Right cardiac atrium (tissue), 5 donors: ENCODE results near the gene TMEM45A. TPM values are rescaled to one million over a fixed set of nuclear protein-coding genes. Genes with fewer than 3 reads are reported as not detected.

Experiments
- ATAC-seq, 2 donors: fragments of 200-7000 bp; cut with Tn5 transposase; one replicate each; pipeline versions ENCODE4 v1.8.0 to v1.9.1; 2020; ENCODE audit warnings: moderate library complexity in 2 of 2, mild to moderate bottlenecking in 1 of 2
- DNase-seq, 3 donors: peaks; one replicate each; pipeline ENCODE4 v3.0.0-alpha.2; 2020
- H3K27ac ChIP-seq: one replicate; pipeline ENCODE4 v1.5.1; 2013; ENCODE audit warnings: mild to moderate bottlenecking, low read length, control low read depth, moderate library complexity
- H3K27me3 ChIP-seq: one replicate; pipeline ENCODE4 v1.6.1; 2013; ENCODE audit not compliant: control insufficient read depth, insufficient read depth
- H3K4me1 ChIP-seq: one replicate; pipeline ENCODE4 v1.6.1; 2013; ENCODE audit warnings: low read length; ENCODE audit not compliant: control insufficient read depth, insufficient read depth
- H3K4me3 ChIP-seq: one replicate; pipeline ENCODE4 v1.5.1; 2013; ENCODE audit warnings: low read length, control low read depth
- H3K9me3 ChIP-seq: one replicate; pipeline ENCODE4 v1.6.1; 2013; ENCODE audit warnings: low read length; ENCODE audit not compliant: control insufficient read depth
- WGBS: extraction: QIAGEN DNeasy Blood & Tissue Kit; methylation state at CpG from one replicate; pipeline ENCODE4 v1.1.7; 2013; 5-methylcytosine and 5-hydroxymethylcytosine counted together
- intact Hi-C, 4 donors: fragments of 100-400 bp; cut with DNase I; formaldehyde crosslinking; loops; one replicate each; pipeline versions ENCODE4 v1.11.0 to v1.14.0; 2022 to 2023
- polyA plus RNA-seq: library from polyadenylated mRNA; stranded (reverse); fragments of 200-250 nt; gene quantifications from one replicate; pipeline ENCODE4 v1.2.3, GENCODE V29; 2013
- total RNA-seq, 4 donors: library from RNA; stranded (reverse); fragmentation: NEBNext Ultra II Directional; extraction: Animal tissue kit (Norgen Biotek cat#: 25700); gene quantifications; one replicate each; pipeline ENCODE4 v1.2.1, GENCODE V29; 2021
- donor health status: healthy with polysubstance abuse.
- donor health status: DM: no; HTN: yes; CAD: no.
- donor health status: DM: no; HTN: no; CAD: no.
- donor health status: DM: no; HTN: yes; CAD: no; lungs with severe emphysema.
- donor health status: DM: yes; HTN: yes; CAD: no.

TMEM45A gene
- total and polyA plus RNA-seq, 5 donors: 7.6 to 21.0 (median 13.2) TPM

DNA sequence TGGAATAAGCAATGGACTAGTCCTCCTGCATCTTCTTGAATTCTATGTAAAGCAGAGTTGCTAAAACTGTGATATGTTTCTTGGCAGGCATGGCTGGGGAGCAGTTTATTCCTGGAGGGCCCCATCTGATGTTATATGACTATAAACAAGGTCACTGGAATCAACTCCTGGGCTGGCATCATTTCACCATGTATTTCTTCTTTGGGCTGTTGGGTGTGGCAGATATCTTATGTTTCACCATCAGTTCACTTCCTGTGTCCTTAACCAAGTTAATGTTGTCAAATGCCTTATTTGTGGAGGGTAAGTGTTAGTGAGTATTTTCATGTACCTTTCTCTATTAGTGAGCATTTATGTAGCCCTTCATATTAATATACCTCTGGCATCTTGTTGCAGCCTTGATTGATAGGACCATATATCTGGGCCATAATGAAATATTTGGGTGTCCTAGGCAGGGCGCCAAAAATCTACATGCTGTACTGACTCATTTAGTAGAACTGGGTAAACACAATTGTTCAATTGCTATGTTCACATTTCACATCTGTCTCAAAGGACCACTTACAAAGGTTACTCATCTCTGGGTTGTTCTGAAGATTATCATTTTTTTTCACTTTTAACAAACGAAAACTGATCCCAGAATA is 64.4 kb downstream of the TMEM45A start:
- intact Hi-C loops: no loop called here
- WGBS: 75% methylated on average over 2 of the region's 2 CpGs
- Histone ChIP-seq H3K27me3 (no peaks in the 10 kb centered on the region), H3K9me3 (no peaks in the 10 kb centered on the region), H3K27ac (no peak overlapping the region), H3K4me3 (no peak overlapping the region), H3K4me1 (no peaks in the 10 kb centered on the region)
- ATAC-seq: no peak
- DNase-seq: no peak

DNA sequence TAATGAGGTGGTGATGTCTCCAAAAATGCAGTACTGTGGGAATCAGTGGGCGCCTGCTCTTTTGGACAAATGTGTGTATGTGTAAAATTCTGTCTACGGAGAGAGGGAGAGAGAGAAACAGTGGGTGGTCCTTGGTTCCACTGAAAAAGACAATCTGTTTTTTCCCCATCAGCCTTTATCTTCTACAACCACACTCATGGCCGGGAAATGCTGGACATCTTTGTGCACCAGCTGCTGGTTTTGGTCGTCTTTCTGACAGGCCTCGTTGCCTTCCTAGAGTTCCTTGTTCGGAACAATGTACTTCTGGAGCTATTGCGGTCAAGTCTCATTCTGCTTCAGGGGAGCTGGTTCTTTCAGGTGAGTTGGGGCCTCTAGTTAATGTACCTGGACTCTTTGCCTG is 65.8 kb downstream of the TMEM45A start:
- no peak overlapping the region for H3K4me3 ChIP-seq
- no peak for DNase-seq
- H3K27me3 ChIP-seq: no peaks in the 10 kb centered on the region
- no peak overlapping the region for H3K27ac ChIP-seq
- H3K4me1 ChIP-seq: no peaks in the 10 kb centered on the region
- no peak for ATAC-seq
- intact Hi-C loops: no loop called here
- no peaks in the 10 kb centered on the region for H3K9me3 ChIP-seq
- 83% methylated on average over 7 of the region's 7 CpGs for WGBS

DNA sequence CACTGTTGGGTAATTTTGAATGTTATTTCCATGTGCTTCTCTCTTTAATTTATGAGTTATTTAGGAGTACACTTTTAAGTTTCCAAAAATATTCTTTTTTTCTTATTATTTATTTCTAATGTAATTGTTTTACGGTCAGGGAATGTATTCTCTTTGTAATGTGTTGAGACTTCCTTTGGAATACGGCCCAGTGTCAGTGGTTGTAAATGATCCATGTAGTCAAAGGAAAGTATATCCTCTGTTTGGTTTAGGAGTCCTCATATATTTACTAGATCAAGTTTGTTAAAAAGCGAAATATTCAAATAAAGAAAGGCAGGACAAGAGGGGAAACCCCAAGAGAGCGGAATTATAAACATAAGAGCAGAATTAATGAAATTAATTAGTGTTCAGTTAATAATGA is 68.0 kb downstream of the TMEM45A start:
- DNase-seq: no peak
- intact Hi-C loops: no loop called here
- ATAC-seq: no peak

DNA sequence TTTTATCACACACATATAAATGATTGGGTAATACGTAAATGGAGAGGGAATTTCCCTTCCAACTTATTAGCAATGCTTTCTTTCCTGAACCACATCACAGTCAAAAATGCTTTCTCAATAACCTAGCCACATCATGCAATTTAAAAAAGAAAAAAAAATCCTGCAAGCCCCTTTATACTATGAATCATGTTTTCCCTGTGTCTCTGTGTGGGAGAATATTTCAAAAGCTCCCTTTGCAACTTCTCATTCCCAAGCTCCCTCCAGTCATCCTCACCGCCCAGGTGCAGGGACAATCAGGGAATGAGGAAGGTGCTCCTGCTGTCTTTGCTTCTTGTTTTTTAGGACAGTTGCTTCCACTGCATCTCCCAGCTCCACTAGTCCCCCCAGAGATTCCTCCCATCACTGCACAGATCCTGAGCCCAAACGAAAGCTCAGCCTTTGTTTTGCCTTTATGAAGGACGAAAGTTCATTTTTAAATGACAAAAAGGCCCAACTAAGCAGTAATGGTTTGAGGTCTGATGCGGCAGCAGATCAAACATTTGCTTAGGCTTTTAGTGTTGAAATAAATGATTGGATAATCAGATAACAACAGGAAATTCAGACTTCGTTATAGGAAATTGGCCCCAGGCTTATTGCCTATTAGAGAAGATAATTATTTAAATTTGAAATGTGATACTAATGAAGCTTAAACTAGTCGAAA is 69.2 kb downstream of the TMEM45A start:
- Histone ChIP-seq H3K27me3 (no peaks in the 10 kb centered on the region), H3K9me3 (no peaks in the 10 kb centered on the region), H3K27ac (no peak overlapping the region), H3K4me3 (no peak overlapping the region), H3K4me1 (no peaks in the 10 kb centered on the region)
- ATAC-seq (no peak), DNase-seq (no peak)
- 78% methylated on average over 7 of the region's 7 CpGs for WGBS
- intact Hi-C loops: no loop called here

More for the DNA sequence above, 68.0 kb downstream of the TMEM45A start:
- H3K27me3 ChIP-seq: no peaks in the 10 kb centered on the region
- no peaks in the 10 kb centered on the region for H3K4me1 ChIP-seq
- 80% methylated on average over 4 of the region's 4 CpGs for WGBS
- no peaks in the 10 kb centered on the region for H3K9me3 ChIP-seq
- no peak overlapping the region for H3K4me3 ChIP-seq
- H3K27ac ChIP-seq: no peak overlapping the region

DNA sequence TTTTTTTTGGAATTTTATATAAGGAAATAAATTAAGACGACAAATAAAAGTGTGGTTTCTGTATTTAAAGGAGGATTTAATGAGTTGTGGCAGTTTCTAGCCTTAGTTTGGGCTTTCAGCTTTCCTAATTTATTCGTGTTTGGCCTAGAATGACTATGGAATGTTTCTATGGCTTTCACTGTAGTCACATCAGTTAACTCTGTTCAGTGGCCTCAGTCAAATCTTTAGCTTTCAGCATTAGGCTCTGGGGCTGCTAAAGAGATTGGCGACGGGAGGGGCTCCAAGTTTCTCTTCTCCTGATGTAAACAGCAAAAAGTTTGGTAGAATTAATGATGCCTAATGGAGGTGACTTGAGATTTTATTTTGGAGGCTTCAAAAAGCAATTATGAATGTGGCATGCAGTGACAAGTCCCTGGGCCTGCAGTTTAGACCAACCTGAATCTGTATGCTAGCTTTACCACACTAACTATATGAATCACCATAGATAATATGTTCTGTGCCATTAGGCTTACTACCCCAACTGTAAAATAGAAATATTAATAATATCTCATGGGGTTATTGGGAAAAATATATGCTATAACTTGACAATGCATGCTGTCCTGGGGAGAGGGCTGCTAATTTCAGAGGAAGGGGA is 69.9 kb downstream of the TMEM45A start:
- WGBS: 89% methylated on average over 4 of the region's 4 CpGs
- no peaks in the 10 kb centered on the region for H3K9me3 ChIP-seq
- DNase-seq (no peak), ATAC-seq (no peak)
- H3K4me1 ChIP-seq: no peaks in the 10 kb centered on the region
- H3K27me3 ChIP-seq: no peaks in the 10 kb centered on the region
- no peak overlapping the region for H3K27ac ChIP-seq
- intact Hi-C loops: no loop called here
- H3K4me3 ChIP-seq: no peak overlapping the region

DNA sequence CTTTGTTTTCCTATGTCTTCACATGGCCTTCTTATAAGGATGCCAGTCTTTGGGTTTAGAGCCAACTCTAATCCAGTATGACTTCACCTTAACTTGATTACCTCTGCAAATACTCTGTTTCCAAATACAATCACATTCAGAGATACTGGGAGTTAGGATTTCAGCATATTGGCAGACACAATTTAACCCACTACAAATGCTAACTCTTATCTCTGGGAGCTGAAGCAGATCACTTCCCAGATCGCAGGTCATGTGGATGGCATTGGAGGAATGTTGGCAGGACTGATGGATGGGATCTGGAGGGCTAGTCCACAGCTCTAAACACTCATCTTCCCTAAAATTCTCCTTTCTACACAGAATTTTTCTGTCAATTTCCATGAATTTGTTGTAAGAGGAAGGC is 70.8 kb downstream of the TMEM45A start:
- H3K27ac ChIP-seq: no peak overlapping the region
- intact Hi-C loops: no loop called here
- H3K27me3 ChIP-seq: no peaks in the 10 kb centered on the region
- H3K4me3 ChIP-seq: no peak overlapping the region
- H3K9me3 ChIP-seq: no peaks in the 10 kb centered on the region
- H3K4me1 ChIP-seq: no peaks in the 10 kb centered on the region
- WGBS: 46% methylated on average over 1 of the region's 1 CpG
- ATAC-seq (no peak), DNase-seq (no peak)

DNA sequence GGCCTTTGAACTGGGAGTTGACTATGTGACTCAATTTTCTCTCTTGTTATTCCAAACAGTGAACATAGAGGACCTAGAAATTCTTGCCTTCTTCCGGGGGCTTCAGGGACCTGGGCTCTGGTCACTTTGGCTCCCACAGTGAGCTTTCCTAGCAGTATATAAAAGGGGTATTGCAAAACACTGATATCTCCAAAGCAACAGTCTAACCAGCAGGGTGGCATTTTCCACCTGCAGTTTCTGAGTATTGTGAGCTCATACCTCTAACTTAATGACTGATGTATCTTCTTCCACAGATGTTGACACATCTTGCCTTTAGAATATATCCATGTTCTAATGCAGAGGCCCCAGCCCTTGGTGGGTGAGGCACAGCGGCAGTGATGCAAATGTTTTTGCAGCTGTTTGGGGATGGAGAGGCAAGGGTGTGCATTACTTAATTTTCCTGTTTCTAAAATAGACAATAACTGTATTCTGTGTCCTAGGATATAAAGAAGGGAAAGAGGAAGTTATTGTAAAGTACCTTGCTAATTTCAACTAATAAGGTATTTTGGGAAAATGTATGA is 71.3 kb downstream of the TMEM45A start:
- H3K27ac ChIP-seq: no peak overlapping the region
- WGBS: 76% methylated on average over 2 of the region's 2 CpGs
- DNase-seq (no peak), ATAC-seq (no peak)
- H3K9me3 ChIP-seq: no peaks in the 10 kb centered on the region
- H3K4me1 ChIP-seq: no peaks in the 10 kb centered on the region
- H3K4me3 ChIP-seq: no peak overlapping the region
- intact Hi-C loops: no loop called here
- H3K27me3 ChIP-seq: no peaks in the 10 kb centered on the region

DNA sequence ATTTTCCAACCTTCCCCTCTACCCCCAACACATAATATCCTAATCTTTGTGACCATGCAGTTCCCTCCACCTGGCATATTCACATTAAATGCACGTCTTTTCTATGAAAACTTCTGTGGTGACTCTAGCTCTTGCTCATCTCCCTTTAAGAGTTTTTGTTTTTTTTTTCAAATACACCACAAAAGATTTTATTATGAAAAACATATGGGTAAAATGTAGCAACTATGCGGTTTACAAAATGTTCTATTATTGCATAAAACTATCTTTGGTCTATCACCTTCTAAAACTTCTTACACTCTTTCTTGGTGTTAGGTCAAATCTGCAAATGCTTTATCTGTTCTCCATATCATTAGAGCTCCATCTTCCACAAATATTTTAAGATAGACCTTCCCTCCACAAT is 78.4 kb downstream of the TMEM45A start:
- Histone ChIP-seq H3K4me1 (no peaks in the 10 kb centered on the region), H3K9me3 (no peaks in the 10 kb centered on the region), H3K27me3 (no peaks in the 10 kb centered on the region), H3K27ac (no peak overlapping the region), H3K4me3 (no peak overlapping the region)
- DNase-seq: no peak
- ATAC-seq: no peak
- intact Hi-C loops: no loop called here
- WGBS: 92% methylated on average over 2 of the region's 2 CpGs

DNA sequence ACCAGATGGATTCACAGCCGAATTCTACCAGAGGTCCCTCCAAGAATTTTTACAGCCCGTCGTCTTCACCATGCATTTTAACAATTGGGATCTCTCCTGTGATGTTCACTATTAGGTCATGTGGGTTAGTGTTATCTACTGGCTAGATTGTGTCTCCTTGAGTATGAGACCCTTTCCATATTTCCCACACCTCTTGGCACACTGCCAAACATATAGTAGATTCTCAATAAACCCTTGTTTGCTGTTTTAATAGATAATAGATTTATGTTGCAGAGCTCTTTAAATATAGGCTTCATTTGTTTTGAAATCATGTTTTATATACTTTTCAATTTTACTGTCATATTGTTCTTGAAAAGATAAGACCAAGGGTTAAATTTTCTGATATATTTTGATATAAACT is 82.1 kb downstream of the TMEM45A start:
- intact Hi-C loops: no loop called here
- no peaks in the 10 kb centered on the region for H3K9me3 ChIP-seq
- 96% methylated on average over 3 of the region's 3 CpGs for WGBS
- no peak for ATAC-seq
- DNase-seq: no peak
- H3K27ac ChIP-seq: no peak overlapping the region
- no peaks in the 10 kb centered on the region for H3K27me3 ChIP-seq
- H3K4me3 ChIP-seq: no peak overlapping the region
- no peaks in the 10 kb centered on the region for H3K4me1 ChIP-seq

DNA sequence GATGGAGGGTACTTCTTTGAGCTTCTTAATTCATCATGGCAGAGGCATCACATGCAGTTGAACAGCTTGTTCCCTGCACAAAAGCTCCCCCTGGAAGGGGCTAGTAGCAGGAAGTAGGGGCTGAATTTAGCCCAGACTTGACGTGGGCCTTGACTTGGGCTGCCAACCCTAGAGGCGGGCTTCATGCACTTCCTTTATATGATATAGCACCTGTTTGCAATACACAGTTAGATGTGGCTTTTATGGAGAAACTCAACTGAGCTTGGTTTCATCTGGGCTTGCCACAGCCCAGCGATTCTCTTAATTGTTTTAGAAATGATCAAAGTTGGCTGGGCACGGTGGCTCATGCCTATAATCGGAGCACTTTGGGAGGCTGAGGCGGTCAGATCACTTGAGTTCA is 83.3 kb downstream of the TMEM45A start:
- no peaks in the 10 kb centered on the region for H3K4me1 ChIP-seq
- no peak overlapping the region for H3K27ac ChIP-seq
- H3K27me3 ChIP-seq: no peaks in the 10 kb centered on the region
- intact Hi-C loops: no loop called here
- no peak for DNase-seq
- ATAC-seq: no peak
- no peaks in the 10 kb centered on the region for H3K9me3 ChIP-seq
- WGBS: 96% methylated on average over 6 of the region's 6 CpGs
- H3K4me3 ChIP-seq: no peak overlapping the region

DNA sequence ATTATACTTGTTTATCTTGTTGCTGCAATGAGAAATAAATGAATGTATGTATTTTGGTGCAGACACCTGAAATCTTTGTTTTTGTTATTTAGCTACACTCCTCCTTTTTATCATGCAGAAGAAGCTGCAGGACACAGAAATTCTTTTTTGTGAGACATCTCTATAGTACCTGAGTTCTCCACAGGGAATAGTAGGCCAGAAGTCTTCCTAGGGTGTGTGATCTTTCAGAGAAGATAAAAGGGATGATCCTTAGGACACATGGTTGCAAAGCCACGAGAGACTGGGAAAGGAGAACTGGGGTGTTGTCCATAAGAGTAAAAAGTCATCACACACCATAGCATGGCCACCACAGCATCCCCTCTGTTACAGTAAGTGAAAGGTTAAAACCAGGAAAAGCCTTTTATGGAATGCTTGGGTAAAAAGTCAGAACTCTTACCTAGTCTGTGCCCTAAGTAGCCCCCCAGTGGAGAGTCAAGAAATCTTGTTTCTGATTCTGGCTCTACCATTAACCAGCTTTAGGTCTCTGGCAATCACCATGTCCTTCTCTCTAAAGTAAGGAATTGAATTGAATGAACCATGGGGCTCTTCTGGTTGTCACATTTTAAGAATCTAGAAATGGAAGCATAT is 85.1 kb downstream of the TMEM45A start:
- H3K4me3 ChIP-seq: no peak overlapping the region
- DNase-seq (no peak), ATAC-seq (no peak)
- intact Hi-C loops: no loop called here
- H3K27ac ChIP-seq: no peak overlapping the region
- H3K4me1 ChIP-seq: no peaks in the 10 kb centered on the region
- H3K9me3 ChIP-seq: no peaks in the 10 kb centered on the region
- no peaks in the 10 kb centered on the region for H3K27me3 ChIP-seq
- WGBS: 66% methylated on average over 1 of the region's 1 CpG
